ENCODE measurements around the gene CCDC81.

DNA sequence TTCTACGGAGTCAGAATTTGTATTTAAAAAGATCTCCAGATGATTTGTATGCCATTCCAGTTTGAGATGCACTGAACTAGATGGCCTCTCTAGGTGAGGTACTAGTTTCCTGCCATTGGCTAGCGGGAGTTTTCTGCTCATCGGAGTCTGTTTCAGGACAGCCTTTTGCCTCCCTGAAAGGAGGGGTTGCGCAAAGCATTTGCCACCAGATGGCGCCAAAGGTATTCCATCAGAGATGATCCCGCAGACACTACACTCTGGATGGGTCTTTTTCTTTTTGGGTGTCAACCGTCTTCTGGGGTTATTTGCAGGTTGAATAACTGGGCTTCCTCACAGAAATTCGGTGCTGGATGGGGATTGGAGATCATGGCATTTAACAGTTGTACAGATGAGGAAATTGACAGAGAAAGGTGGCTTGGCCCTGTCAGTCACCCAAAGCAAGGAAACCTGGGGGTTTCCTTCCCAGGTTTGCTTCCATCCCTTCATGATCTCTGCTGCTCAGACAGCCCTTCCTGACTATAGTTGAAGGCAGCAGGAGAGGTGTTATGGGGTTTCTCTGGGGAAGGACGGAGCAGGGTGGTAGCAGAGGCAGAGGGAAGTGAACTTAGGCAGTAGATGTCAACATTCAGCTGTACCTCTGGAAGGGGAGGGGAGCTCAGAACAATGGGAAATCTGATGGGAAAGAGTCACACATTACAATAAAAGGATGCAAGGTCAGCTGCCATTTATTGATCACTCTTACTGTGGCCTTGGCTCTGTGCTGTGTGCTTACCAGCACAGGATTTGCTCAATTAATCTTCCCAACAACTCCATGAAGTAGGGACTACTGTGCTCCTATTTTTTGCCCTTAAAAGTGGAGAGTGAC is 81.6 kb downstream of the CCDC81 start:
- TF ChIP-seq, protein P1, sequence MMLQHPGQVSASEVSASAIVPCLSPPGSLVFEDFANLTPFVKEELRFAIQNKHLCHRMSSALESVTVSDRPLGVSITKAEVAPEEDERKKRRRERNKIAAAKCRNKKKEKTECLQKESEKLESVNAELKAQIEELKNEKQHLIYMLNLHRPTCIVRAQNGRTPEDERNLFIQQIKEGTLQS (IDR thresholded peaks at IDR 0.05), result no peak
- TF ChIP-seq, protein P1 (CRISPR knock-in tag; conservative IDR thresholded peaks at IDR 0.05), result no peak
- TF ChIP-seq, protein P2, sequence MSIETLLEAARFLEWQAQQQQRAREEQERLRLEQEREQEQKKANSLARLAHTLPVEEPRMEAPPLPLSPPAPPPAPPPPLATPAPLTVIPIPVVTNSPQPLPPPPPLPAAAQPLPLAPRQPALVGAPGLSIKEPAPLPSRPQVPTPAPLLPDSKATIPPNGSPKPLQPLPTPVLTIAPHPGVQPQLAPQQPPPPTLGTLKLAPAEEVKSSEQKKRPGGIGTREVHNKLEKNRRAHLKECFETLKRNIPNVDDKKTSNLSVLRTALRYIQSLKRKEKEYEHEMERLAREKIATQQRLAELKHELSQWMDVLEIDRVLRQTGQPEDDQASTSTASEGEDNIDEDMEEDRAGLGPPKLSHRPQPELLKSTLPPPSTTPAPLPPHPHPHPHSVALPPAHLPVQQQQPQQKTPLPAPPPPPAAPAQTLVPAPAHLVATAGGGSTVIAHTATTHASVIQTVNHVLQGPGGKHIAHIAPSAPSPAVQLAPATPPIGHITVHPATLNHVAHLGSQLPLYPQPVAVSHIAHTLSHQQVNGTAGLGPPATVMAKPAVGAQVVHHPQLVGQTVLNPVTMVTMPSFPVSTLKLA (conservative IDR thresholded peaks at IDR 0.05), result no peak
- TF ChIP-seq, protein P3, sequence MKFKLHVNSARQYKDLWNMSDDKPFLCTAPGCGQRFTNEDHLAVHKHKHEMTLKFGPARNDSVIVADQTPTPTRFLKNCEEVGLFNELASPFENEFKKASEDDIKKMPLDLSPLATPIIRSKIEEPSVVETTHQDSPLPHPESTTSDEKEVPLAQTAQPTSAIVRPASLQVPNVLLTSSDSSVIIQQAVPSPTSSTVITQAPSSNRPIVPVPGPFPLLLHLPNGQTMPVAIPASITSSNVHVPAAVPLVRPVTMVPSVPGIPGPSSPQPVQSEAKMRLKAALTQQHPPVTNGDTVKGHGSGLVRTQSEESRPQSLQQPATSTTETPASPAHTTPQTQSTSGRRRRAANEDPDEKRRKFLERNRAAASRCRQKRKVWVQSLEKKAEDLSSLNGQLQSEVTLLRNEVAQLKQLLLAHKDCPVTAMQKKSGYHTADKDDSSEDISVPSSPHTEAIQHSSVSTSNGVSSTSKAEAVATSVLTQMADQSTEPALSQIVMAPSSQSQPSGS (CRISPR knock-in tag; IDR thresholded peaks at IDR 0.05), result no peak
- TF ChIP-seq HCFC1 (IDR thresholded peaks at IDR 0.05; ENCODE audit: low read depth, low read length) (no peak), HNRNPK (IDR thresholded peaks at IDR 0.05; ENCODE audit: low read depth, low read length, poor library complexity, severe bottlenecking) (no peak)
- TF ChIP-seq, protein P4, sequence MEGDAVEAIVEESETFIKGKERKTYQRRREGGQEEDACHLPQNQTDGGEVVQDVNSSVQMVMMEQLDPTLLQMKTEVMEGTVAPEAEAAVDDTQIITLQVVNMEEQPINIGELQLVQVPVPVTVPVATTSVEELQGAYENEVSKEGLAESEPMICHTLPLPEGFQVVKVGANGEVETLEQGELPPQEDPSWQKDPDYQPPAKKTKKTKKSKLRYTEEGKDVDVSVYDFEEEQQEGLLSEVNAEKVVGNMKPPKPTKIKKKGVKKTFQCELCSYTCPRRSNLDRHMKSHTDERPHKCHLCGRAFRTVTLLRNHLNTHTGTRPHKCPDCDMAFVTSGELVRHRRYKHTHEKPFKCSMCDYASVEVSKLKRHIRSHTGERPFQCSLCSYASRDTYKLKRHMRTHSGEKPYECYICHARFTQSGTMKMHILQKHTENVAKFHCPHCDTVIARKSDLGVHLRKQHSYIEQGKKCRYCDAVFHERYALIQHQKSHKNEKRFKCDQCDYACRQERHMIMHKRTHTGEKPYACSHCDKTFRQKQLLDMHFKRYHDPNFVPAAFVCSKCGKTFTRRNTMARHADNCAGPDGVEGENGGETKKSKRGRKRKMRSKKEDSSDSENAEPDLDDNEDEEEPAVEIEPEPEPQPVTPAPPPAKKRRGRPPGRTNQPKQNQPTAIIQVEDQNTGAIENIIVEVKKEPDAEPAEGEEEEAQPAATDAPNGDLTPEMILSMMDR (IDR thresholded peaks at IDR 0.05 in 2 of 3, conservative IDR thresholded peaks at IDR 0.05 in 1 of 3; ENCODE audit: insufficient read depth in 2 of 3, low read depth in 1 of 3, low read length in 3 of 3), result peak; percentile 83 to 93 (median 92)
